Iris pigment epithelial cell (primary cell): ENCODE measurements around the gene PRG3.

ENCODE experiments used
- DNase-seq: peaks from one replicate; pipeline ENCODE4 v3.0.0-alpha.2; 2011; ENCODE audit warnings: low read depth

PRG3 gene

GRCh38 chr11:57359896-57360690 lies 20.9 kb downstream of the PRG3 start:
- no peak for DNase-seq

- no peak for DNase-seq
Observed at GRCh38 chr11:57359396-57359795, 21.6 kb downstream of the PRG3 start.

GRCh38 chr11:57358991-57359390 lies 22.0 kb downstream of the PRG3 start:
- DNase-seq, result no peak

- DNase-seq, result no peak
Observed at GRCh38 chr11:57358543-57358961, 22.4 kb downstream of the PRG3 start.

GRCh38 chr11:57357856-57358255 lies 23.1 kb downstream of the PRG3 start:
- peak; percentile 50 for DNase-seq

DNA sequence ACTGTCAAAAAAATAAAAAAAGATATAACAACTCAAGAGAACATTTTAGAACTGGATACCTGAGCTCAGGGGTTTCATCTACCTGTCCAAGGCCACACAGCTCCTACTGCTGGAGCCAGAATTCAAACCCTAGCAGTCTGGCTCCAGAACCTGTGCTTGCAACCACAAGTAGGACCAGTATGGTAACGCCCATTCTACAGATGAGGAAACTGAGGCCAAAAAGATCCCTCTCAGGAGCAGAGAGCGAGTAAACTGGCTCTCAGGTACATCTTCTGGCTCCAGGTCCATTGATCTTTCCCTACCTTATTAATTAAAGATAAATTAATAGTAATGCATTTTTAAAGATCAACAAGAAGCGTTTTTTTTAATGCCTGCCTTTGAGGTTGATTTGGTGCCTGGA lies 23.6 kb downstream of the PRG3 start:
- no peak for DNase-seq

GRCh38 chr11:57356268-57356667 lies 24.7 kb downstream of the PRG3 start:
- no peak for DNase-seq

- no peak for DNase-seq
Observed at GRCh38 chr11:57354699-57355098, 26.3 kb downstream of the PRG3 start.

DNA sequence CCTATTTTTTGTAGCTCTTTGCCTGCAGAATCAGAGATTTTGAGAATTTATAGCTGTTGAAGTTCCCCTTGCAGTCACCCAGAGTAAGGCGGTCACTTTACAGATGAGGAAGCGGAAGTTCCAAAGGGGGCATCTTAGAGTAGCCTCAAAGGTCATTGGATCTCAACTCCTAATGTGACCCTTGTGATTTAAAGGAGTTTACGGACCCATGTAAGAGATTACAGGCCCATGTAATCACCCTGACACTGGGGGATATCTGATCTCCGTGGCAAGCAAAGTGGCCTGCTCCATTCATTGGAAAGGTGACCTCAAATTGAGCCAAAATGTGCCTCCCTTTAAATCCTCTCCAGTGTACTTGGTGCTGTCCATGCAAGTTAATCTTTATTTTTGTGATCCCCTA lies 27.1 kb downstream of the PRG3 start:
- DNase-seq, result no peak

- no peak for DNase-seq
Observed at GRCh38 chr11:57353446-57353845, 27.5 kb downstream of the PRG3 start.

DNA sequence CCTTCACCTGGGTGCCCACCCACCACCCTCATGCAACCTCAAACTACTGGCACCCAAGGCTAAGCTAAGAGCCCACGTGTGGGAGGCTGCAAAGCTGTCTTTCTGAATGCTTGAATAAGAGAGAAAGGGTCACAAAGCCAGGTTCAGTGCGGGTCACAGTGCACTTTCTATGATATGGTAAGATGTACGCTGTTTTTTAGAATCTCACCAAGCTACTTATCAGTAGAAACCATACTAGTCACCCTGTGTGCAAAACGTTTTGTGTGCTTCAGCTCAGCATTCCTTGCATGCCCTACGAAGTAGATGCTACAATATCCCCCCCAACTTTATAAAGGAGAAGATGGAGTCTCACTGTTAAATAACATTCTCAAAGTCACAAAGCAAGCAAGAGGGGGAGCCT lies 27.9 kb downstream of the PRG3 start:
- DNase-seq, result no peak

- peak; percentile 16 for DNase-seq
Observed at GRCh38 chr11:57349491-57350274, 31.3 kb downstream of the PRG3 start.

GRCh38 chr11:57348636-57349313 lies 32.2 kb downstream of the PRG3 start:
- no peak for DNase-seq

GRCh38 chr11:57348052-57348451 lies 32.9 kb downstream of the PRG3 start:
- DNase-seq, result no peak

- DNase-seq, result no peak
Observed at GRCh38 chr11:57347336-57347735, 33.6 kb downstream of the PRG3 start.

DNA sequence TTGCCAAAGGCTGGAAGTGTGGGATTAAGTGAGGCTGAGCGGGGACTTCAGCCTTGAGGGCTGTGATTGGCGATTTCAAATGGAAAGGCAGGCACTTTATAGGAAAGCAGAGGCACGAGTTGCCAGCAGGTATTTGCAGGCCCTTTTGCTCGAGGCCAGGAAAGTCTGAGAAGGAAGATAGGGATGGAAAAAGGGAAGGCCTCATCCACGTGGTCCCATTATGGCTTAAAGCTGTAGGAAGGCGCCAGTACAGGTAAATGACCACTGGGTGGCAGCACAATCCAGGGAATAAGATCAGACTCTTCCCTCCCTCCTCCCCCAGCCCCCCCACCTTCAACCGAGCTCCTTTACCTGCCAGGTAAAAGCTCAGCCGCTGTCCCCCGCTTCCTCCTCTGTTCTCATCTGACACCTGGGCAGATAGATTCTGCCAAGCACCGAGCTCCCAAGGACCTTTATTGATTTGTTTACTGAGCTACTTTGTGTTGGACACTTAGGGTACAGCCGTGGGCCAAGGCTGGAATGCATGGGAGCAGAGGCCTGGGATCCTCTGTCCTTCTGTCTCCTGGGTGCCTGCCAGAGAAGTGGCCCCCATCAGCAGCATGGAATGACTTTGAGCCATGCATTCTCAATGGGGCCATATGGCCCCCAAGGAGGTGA lies 35.3 kb downstream of the PRG3 start:
- peak; percentile 52 for DNase-seq

GRCh38 chr11:57344826-57345225 lies 36.1 kb downstream of the PRG3 start:
- DNase-seq, result no peak

- DNase-seq, result no peak
Observed at GRCh38 chr11:57343825-57344224, 37.1 kb downstream of the PRG3 start.

DNA sequence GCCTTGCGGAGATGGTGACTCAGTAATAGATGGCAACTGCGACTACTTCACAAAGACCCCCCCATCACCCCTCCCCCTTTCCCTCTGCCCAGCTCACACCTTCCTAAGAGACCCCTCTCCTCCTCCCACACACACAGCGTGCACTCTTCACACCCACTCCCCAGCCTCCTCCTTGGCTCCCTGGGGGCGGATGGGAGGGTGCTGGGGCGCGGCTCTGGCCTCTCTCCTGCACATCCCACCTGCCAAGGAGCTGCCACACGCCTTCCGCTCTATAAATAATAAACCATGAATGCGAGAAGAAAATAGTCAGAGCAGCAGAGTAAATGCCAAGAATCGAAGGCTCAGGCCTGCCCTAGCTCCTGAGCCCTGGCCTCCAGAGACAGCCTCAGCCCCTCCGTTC lies 38.2 kb downstream of the PRG3 start:
- DNase-seq, result no peak

DNA sequence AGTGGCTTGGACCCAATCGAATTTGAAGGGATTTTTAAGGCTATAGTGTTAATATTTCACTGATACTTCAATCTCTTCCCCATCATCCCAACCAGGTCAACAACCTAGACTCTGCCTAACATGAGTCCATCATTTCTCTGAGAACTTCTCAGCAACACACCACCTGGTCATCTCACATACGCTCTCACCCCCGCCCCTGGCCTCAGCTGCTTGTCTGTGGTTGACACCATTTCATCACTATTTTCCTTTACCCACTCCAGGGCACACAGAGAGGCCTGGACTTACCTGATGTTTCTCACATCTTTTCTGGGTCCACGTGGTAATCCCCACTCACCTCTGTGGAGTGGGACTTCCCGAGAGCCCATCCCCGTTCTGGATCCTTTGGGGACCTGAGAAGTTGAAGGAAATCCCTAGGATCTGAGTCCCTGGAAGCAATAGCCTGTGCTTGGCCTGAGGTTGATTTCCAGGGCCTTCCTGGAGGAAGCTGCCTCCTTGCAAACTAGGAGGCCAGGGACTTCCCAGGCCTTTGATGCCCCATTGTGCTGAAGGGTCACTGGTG lies 39.6 kb downstream of the PRG3 start:
- DNase-seq, result no peak

- peak; percentile 29 for DNase-seq
Observed at GRCh38 chr11:57340039-57340615, 40.8 kb downstream of the PRG3 start.

DNA sequence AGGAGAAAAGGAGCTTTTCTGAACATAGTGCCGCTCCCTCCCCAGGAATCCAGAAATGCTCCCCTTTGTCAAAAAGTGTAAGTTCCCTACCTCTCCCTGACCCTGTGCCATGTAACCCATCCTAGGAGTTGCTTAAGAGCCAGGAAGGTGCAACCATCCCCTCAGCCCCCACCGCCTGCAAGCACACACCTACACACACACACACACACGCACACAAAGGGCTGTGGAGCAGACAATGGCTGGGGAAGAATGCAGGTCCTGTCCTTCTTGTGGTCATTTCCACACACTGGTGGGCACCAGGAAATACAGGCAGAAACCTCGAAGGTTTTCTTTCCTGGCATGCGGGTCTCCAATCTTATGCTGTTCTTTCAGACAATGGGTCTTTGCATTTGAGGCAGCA lies 41.6 kb downstream of the PRG3 start:
- DNase-seq, result no peak
